Measurements from ENCODE around the gene TERT. TPM values are rescaled to one million over a fixed set of nuclear protein-coding genes. Genes with fewer than 3 reads are reported as not detected.

Gene TERT
- total and polyA plus RNA-seq, 8 donors = 0.09 to 0.35 (median 0.14) TPM

DNA sequence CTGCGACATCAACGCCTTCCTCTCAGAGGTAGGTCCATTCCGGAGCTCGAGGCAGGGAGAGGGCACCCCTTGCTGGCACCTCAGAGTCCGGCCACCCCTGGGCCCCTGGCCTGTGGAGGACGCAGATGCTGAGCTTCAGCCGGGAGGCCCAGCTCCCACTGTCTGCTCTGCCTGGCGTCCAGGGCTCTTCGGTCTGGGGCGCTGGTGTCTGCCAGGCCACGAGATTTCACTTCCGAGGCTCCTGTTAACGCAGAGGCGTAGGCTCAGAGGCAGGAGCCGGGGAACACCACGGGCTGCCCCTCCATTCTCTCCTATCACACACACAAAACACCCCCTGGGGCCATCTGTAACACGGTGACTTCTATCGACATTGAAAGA, 78.0 kb downstream of the TERT start:
- Histone ChIP-seq H3K36me3 (no peaks in the 10 kb centered on the region), H3K27ac (no peak overlapping the region), H3K4me1 (no peaks in the 10 kb centered on the region), H3K4me3 (no peak overlapping the region), H3K27me3 (peaks cover 0 to 35% of the 10 kb centered on the region in 2 donors), H3K9me3 (peaks cover 0 to 3% of the 10 kb centered on the region in 2 donors)
- DNase-seq = no peak
- intact Hi-C loops (cut with DNase I) = no loop called here
- no peak for TF ChIP-seq CTCF (IDR thresholded peaks at IDR 0.05)
- ATAC-seq = no peak

- ATAC-seq (no peak), DNase-seq (peak in 1 of 4 donors; percentile 79)
- no peaks in the 10 kb centered on the region for H3K4me1 ChIP-seq
- peaks cover 0 to 3% of the 10 kb centered on the region in 2 donors for H3K9me3 ChIP-seq
- no peak for TF ChIP-seq CTCF (IDR thresholded peaks at IDR 0.05)
- H3K4me3 ChIP-seq = no peak overlapping the region
- peaks cover 0 to 35% of the 10 kb centered on the region in 2 donors for H3K27me3 ChIP-seq
- intact Hi-C loops (cut with DNase I) = no loop called here
- H3K36me3 ChIP-seq = no peaks in the 10 kb centered on the region
- H3K27ac ChIP-seq = no peak overlapping the region
These were observed 78.5 kb downstream of the TERT start for GRCh38 chr5:1216211-1216917.

GRCh38 chr5:1215320-1216096, 79.4 kb downstream of the TERT start:
- Histone ChIP-seq H3K9me3 (peaks cover 0 to 3% of the 10 kb centered on the region in 2 donors), H3K4me3 (no peak overlapping the region), H3K36me3 (no peaks in the 10 kb centered on the region), H3K27me3 (peaks cover 0 to 35% of the 10 kb centered on the region in 2 donors), H3K27ac (no peak overlapping the region), H3K4me1 (no peaks in the 10 kb centered on the region)
- no peak for ATAC-seq
- DNase-seq = peak in 1 of 4 donors; percentile 51
- intact Hi-C loops (cut with DNase I) = no loop called here
- no peak for TF ChIP-seq CTCF (IDR thresholded peaks at IDR 0.05)

- H3K27me3 ChIP-seq = peaks cover 0 to 35% of the 10 kb centered on the region in 2 donors
- no peak overlapping the region for H3K4me3 ChIP-seq
- no peaks in the 10 kb centered on the region for H3K4me1 ChIP-seq
- peaks cover 0 to 3% of the 10 kb centered on the region in 2 donors for H3K9me3 ChIP-seq
- intact Hi-C loops (cut with DNase I) = no loop called here
- H3K27ac ChIP-seq = no peak overlapping the region
- DNase-seq (peak in 1 of 4 donors; percentile 37), ATAC-seq (no peak)
- TF ChIP-seq CTCF (IDR thresholded peaks at IDR 0.05) = no peak
- H3K36me3 ChIP-seq = no peaks in the 10 kb centered on the region
These were observed 80.0 kb downstream of the TERT start for GRCh38 chr5:1214936-1215220.

DNA sequence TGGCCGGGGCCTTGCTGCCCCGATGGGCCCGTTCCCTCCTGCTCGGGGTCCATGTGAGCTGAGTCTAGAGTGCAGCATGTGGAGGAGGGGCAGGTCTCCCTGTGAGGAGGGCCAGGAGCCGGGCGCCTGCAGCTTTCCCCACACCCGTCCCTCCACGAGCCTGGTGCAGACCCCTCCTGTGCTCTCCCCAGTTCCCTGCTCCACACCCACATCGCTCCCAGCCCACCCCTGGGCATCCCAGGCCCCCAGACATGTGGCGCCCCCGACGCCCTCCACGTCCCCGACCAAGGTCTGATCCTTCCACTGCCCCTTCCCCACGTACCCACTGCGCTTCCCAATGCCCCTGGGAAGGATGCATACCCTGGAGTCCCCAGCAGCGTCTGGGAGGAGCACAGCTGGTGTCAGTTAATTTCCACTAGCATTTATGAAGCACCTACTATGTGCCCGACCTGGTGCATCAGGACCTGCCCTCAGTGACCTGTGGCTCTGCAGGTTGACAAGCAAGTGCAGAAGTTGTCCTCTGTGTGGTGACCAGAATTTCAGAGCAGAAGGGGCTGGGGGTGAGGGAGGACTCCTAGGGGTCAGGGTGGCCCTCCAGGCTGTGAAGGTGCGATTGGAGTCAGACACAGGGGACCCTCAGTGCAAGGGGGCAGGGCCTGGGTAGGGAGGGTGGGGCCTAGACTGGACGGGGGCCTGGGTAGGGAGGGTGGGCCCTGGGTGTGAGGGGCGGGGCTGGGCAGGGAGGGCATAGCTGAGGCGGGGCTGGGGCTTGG, 80.5 kb downstream of the TERT start:
- Histone ChIP-seq H3K27ac (no peak overlapping the region), H3K4me3 (no peak overlapping the region), H3K27me3 (peaks cover 0 to 32% of the 10 kb centered on the region in 2 donors), H3K36me3 (no peaks in the 10 kb centered on the region), H3K4me1 (no peaks in the 10 kb centered on the region), H3K9me3 (peaks cover 0 to 3% of the 10 kb centered on the region in 2 donors)
- ATAC-seq (no peak), DNase-seq (peak in 1 of 4 donors; percentile 59)
- intact Hi-C loops (cut with DNase I) = no loop called here
- TF ChIP-seq CTCF (IDR thresholded peaks at IDR 0.05) = no peak

All from left lung (tissue), 10 donors.